HepG2 (cell line): ENCODE results near the gene TUBG2. TPM values are rescaled to one million over a fixed set of nuclear protein-coding genes. Genes with fewer than 3 reads are reported as not detected.

Experiments
- ATAD3A ChIP-seq: sonication (generic); formaldehyde crosslinking; IDR thresholded peaks from 2 replicates; pipeline ENCODE4 v1.4.0; 2020; ENCODE audit warnings: missing genetic modification reagents
- CCAR2 ChIP-seq: fragments of 200-400 bp; formaldehyde crosslinking; optimal IDR thresholded peaks from 2 replicates; pipeline ENCODE3; 2018; ENCODE audit warnings: low read depth, mild to moderate bottlenecking, low read length, moderate library complexity
- CCDC6 ChIP-seq: sonication (generic); formaldehyde crosslinking; IDR thresholded peaks from 2 replicates; pipeline ENCODE4 v1.8.1; 2022; ENCODE audit warnings: mild to moderate bottlenecking, missing genetic modification reagents, moderate library complexity
- GFI1 ChIP-seq: sonication (generic); formaldehyde crosslinking; IDR thresholded peaks from 2 replicates; pipeline ENCODE4 v1.5.0; 2020; ENCODE audit warnings: missing genetic modification reagents, mild to moderate bottlenecking, borderline replicate concordance
- IKZF4 ChIP-seq: sonication (generic); formaldehyde crosslinking; IDR thresholded peaks from 2 replicates; pipeline ENCODE4 v1.5.1; 2020; ENCODE audit warnings: borderline replicate concordance, mild to moderate bottlenecking, low read depth, missing genetic modification reagents; ENCODE audit errors: not compliant biosample characterization
- JDP2 ChIP-seq: sonication (generic); formaldehyde crosslinking; IDR thresholded peaks from 2 replicates; pipeline ENCODE4 v1.8.1; 2022; ENCODE audit warnings: missing genetic modification reagents, borderline replicate concordance
- JUNB ChIP-seq: sonication (generic); formaldehyde crosslinking; IDR thresholded peaks from 2 replicates; pipeline ENCODE4 v1.8.0; 2022; ENCODE audit warnings: missing genetic modification reagents, mild to moderate bottlenecking, borderline replicate concordance
- RBFOX2 ChIP-seq: fragments of 200-400 bp; formaldehyde crosslinking; IDR thresholded peaks from 2 replicates; pipeline ENCODE4 v1.6.1; 2017; ENCODE audit warnings: low read depth, mild to moderate bottlenecking, low read length
- SIN3B ChIP-seq: fragments of 150-350 bp; IDR thresholded peaks from 2 replicates; pipeline ENCODE4 v1.6.1; 2014; ENCODE audit warnings: low read length
- SIX4 ChIP-seq: sonication (generic); formaldehyde crosslinking; IDR thresholded peaks from 2 replicates; pipeline ENCODE4 v1.4.0; 2020; ENCODE audit warnings: missing genetic modification reagents
- TAF1 ChIP-seq: sonication (generic); formaldehyde crosslinking; IDR thresholded peaks from 2 replicates; pipeline ENCODE4 v1.4.0; 2020; ENCODE audit warnings: missing genetic modification reagents
- TAF15 ChIP-seq: fragments of 200-400 bp; formaldehyde crosslinking; IDR thresholded peaks from one replicate; pipeline ENCODE4 v1.6.1; 2018; ENCODE audit warnings: mild to moderate bottlenecking, low read depth, low read length; ENCODE audit not compliant: poor library complexity, severe bottlenecking
- ZNF274 ChIP-seq: sonication (generic); formaldehyde crosslinking; IDR thresholded peaks from 2 replicates; pipeline ENCODE4 v1.5.1; 2020; ENCODE audit warnings: mild to moderate bottlenecking, missing genetic modification reagents
- ZNF674 ChIP-seq: sonication (generic); formaldehyde crosslinking; IDR thresholded peaks from 2 replicates; pipeline ENCODE4 v1.5.0; 2020; ENCODE audit warnings: low read depth, mild to moderate bottlenecking, missing genetic modification reagents
- ZNF749 ChIP-seq: sonication (generic); formaldehyde crosslinking; IDR thresholded peaks from 2 replicates; pipeline ENCODE4 v1.8.0; 2022; ENCODE audit warnings: mild to moderate bottlenecking, missing genetic modification reagents, moderate library complexity, borderline replicate concordance
- ZNF883 ChIP-seq: sonication (generic); formaldehyde crosslinking; IDR thresholded peaks from 2 replicates; pipeline ENCODE4 v1.5.1; 2020; ENCODE audit warnings: mild to moderate bottlenecking, missing genetic modification reagents; ENCODE audit errors: not compliant biosample characterization
- polyA plus RNA-seq, 8 experiments: library from polyadenylated mRNA; depleted of rRNA in 3 of 8; stranded (reverse) in 7 of 8; unstranded in 1 of 8; fragments of >200 nt; fragmentation: Illumina TruSeq in 4 of 8; extraction: Trizol in 4 of 8; gene quantifications; 2 replicates each; pipeline versions ENCODE4 v1.2.1 to v1.2.3, GENCODE V29; 2011 to 2016; ENCODE audit warnings: low read depth in 4 of 8, missing spikeins in 1 of 8, mixed read lengths in 1 of 8; ENCODE audit not compliant: insufficient read depth in 1 of 8
- total RNA-seq, 5 experiments: library from RNA; depleted of rRNA; stranded (reverse); fragments of >200 nt; fragmentation: Illumina TruSeq; extraction: Trizol; gene quantifications; 2 replicates each; pipeline ENCODE4 v1.2.3, GENCODE V29; 2016; ENCODE audit warnings: low read depth in 1 of 5
- TF ChIP-seq, protein P1 (sequence below): sonication (generic); formaldehyde crosslinking; IDR thresholded peaks from 2 replicates; pipeline ENCODE4 v1.4.0; 2020; ENCODE audit warnings: low read depth, missing genetic modification reagents
- TF ChIP-seq, protein P2 (sequence below): IDR thresholded peaks from 2 replicates; pipeline ENCODE4 v1.6.1; 2016; ENCODE audit warnings: missing biosample characterization, missing genetic modification reagents, low read depth
- TF ChIP-seq, protein P3 (sequence below): sonication (generic); formaldehyde crosslinking; IDR thresholded peaks from 2 replicates; pipeline ENCODE4 v1.5.1; 2020; ENCODE audit warnings: mild to moderate bottlenecking, moderate library complexity, missing genetic modification reagents
- TF ChIP-seq, protein P4 (sequence below): sonication (generic); formaldehyde crosslinking; IDR thresholded peaks from 2 replicates; pipeline ENCODE4 v1.4.0; 2020; ENCODE audit warnings: missing genetic modification reagents

TUBG2 gene
- total and polyA plus RNA-seq, 2 of the 13 experiments (the other 11 are each of a cell fraction or from before 2014, with no cell fraction given), result 16.0 to 42.3 TPM

DNA sequence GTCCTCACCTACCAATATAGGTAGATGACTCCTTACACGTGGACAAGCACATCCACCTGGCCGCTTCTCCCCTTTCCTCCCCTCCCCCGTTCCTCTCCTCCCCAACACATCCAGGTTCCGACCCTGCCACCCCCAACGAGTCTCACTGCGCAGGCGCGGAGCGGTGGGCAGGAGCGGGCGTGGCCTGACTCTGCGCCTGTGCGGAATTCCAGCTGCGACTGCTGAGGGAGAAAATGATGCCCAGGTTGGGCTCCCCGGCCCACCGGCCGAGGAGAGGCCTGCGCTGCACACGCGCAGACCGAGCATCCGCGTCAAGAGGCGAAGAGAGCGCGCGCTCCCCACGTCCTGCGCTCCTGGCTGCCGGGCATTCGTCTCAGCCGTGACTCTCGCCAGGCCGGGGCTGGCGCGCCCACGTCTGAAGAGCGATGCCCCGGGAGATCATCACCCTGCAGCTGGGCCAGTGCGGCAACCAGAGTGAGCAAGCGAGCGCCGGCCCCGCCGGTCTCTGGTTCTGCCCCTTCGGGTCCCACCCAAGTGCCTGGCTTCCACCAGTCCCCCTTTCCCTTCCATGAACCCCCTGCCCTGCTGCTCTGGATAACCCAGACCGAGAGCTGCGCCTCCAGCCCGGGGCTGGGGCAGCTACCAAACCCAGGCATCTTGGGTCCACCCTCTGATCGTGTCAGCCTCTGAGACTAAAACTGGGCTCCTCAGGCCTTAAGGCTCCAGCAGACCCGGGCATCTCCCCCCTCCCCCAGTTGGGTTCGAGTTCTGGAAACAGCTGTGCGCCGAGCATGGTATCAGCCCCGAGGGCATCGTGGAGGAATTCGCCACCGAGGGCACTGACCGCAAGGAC lies at the start of gene TUBG2 (continued):
- no peak for TF ChIP-seq JUNB
- no peak for TF ChIP-seq IKZF4
- no peak for TF ChIP-seq SIN3B
- peak; percentile 94 for TF ChIP-seq ZNF883 (CRISPR knock-in tag)
- TF ChIP-seq SIX4 (CRISPR knock-in tag), result peak; percentile 40; the same call in 1 of the 2 replicates
- peak; percentile 84 for TF ChIP-seq ZNF274 (CRISPR knock-in tag)
- TF ChIP-seq ATAD3A (CRISPR knock-in tag), result no peak
- TF ChIP-seq, protein P1, sequence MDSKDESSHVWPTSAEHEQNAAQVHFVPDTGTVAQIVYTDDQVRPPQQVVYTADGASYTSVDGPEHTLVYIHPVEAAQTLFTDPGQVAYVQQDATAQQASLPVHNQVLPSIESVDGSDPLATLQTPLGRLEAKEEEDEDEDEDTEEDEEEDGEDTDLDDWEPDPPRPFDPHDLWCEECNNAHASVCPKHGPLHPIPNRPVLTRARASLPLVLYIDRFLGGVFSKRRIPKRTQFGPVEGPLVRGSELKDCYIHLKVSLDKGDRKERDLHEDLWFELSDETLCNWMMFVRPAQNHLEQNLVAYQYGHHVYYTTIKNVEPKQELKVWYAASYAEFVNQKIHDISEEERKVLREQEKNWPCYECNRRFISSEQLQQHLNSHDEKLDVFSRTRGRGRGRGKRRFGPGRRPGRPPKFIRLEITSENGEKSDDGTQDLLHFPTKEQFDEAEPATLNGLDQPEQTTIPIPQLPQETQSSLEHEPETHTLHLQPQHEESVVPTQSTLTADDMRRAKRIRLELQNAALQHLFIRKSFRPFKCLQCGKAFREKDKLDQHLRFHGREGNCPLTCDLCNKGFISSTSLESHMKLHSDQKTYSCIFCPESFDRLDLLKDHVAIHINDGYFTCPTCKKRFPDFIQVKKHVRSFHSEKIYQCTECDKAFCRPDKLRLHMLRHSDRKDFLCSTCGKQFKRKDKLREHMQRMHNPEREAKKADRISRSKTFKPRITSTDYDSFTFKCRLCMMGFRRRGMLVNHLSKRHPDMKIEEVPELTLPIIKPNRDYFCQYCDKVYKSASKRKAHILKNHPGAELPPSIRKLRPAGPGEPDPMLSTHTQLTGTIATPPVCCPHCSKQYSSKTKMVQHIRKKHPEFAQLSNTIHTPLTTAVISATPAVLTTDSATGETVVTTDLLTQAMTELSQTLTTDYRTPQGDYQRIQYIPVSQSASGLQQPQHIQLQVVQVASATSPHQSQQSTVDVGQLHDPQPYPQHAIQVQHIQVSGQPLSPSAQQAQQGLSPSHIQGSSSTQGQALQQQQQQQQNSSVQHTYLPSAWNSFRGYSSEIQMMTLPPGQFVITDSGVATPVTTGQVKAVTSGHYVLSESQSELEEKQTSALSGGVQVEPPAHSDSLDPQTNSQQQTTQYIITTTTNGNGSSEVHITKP (CRISPR knock-in tag), result no peak; the same call in 1 of the 2 replicates
- TF ChIP-seq, protein P2, sequence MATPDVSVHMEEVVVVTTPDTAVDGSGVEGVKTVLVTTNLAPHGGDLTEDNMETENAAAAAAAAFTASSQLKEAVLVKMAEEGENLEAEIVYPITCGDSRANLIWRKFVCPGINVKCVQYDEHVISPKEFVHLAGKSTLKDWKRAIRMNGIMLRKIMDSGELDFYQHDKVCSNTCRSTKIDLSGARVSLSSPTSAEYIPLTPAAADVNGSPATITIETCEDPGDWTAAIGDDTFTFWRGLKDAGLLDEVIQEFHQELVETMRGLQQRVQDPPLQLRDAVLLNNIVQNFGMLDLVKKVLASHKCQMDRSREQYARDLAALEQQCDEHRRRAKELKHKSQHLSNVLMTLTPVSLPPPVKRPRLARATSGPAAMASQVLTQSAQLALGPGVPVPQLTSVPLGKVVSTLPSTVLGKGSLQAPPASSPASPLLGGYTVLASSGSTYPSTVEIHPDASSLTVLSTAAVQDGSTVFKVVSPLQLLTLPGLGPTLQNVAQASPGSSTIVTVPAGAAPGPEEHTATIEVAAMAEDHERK, result 0 out of 2 replicates have a peak, but pooled peaks have one; percentile 7
- 0 out of 2 replicates have a peak, but pooled peaks have one; percentile 36 for TF ChIP-seq ZNF674 (CRISPR knock-in tag)
- TF ChIP-seq, protein P3, sequence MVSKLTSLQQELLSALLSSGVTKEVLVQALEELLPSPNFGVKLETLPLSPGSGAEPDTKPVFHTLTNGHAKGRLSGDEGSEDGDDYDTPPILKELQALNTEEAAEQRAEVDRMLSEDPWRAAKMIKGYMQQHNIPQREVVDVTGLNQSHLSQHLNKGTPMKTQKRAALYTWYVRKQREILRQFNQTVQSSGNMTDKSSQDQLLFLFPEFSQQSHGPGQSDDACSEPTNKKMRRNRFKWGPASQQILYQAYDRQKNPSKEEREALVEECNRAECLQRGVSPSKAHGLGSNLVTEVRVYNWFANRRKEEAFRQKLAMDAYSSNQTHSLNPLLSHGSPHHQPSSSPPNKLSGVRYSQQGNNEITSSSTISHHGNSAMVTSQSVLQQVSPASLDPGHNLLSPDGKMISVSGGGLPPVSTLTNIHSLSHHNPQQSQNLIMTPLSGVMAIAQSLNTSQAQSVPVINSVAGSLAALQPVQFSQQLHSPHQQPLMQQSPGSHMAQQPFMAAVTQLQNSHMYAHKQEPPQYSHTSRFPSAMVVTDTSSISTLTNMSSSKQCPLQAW (CRISPR knock-in tag), result peak; percentile 70; the same call in 1 of the 2 replicates
- TF ChIP-seq TAF1, result peak; percentile 89
- TF ChIP-seq TAF15, result peak; percentile 85
- TF ChIP-seq, protein P4, sequence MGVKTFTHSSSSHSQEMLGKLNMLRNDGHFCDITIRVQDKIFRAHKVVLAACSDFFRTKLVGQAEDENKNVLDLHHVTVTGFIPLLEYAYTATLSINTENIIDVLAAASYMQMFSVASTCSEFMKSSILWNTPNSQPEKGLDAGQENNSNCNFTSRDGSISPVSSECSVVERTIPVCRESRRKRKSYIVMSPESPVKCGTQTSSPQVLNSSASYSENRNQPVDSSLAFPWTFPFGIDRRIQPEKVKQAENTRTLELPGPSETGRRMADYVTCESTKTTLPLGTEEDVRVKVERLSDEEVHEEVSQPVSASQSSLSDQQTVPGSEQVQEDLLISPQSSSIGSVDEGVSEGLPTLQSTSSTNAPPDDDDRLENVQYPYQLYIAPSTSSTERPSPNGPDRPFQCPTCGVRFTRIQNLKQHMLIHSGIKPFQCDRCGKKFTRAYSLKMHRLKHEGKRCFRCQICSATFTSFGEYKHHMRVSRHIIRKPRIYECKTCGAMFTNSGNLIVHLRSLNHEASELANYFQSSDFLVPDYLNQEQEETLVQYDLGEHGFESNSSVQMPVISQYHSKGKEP (CRISPR knock-in tag), result peak; percentile 55; the same call in 1 of the 2 replicates
- peak; percentile 94 for TF ChIP-seq RBFOX2
- TF ChIP-seq CCDC6, result no peak; the same call in 1 of the 2 replicates
- TF ChIP-seq GFI1 (CRISPR knock-in tag), result 0 out of 2 replicates have a peak, but pooled peaks have one; percentile 0
- no peak; the same call in 1 of the 2 replicates for TF ChIP-seq ZNF749 (CRISPR knock-in tag)
- no peak for TF ChIP-seq JDP2 (CRISPR knock-in tag)
- no peak for TF ChIP-seq CCAR2
